HCT116 (cell line): ENCODE measurements around the gene PCDHGB4. TPM values are rescaled to one million over a fixed set of nuclear protein-coding genes. Genes with fewer than 3 reads are reported as not detected.

Experiments used
- ATAC-seq: fragments of 200-7000 bp; cut with Tn5 transposase; 2 replicates; pipeline ENCODE4 v1.9.1; 2020; ENCODE audit warnings: mild to moderate bottlenecking, moderate library complexity
- BruUV-seq: library from RNA; stranded (reverse); fragments of 400-500 nt; replicated peaks from 2 replicates; lab custom pipeline; 2021; lab: Mats Ljungman, UMichigan
- CTCF ChIA-PET: fragments of 300-600 bp; sonication (Branson Sonifier 250); formaldehyde crosslinking; loops from one replicate; lab custom pipeline; 2021; ENCODE audit warnings: antibody characterized with exemption; lab: Charles Lee
- POLR2A ChIA-PET: fragments of 300-600, 350-600 bp; sonication (Branson Sonifier 250); formaldehyde crosslinking; loops from one replicate; lab custom pipeline; 2021; ENCODE audit warnings: antibody characterized with exemption; lab: Charles Lee
- RAD21 ChIA-PET, 2 experiments: fragments of 300-600 bp; sonication (Branson Sonifier 250); formaldehyde crosslinking; loops; one replicate each; lab custom pipeline; 2023; ENCODE audit warnings: low total read pairs in 2 of 2; ENCODE audit not compliant: uncharacterized antibody in 2 of 2, unreplicated experiment in 2 of 2, low non-redundant PET in 1 of 2; lab: Charles Lee
- DNase-seq: peaks from one replicate; pipeline ENCODE4 v3.0.0-alpha.2; 2010; ENCODE audit warnings: low read depth, low spot score
- H2AFZ ChIP-seq: fragments of 200-600 bp; shearing (Covaris generic), sonication (generic); 2 replicates; pipeline ENCODE4 v1.6.1; 2017; ENCODE audit warnings: low read depth, mixed run types, mixed read lengths, antibody characterized with exemption, low read length; ENCODE audit not compliant: poor library complexity, severe bottlenecking
- H3K27ac ChIP-seq: 2 replicates; pipeline ENCODE4 v1.5.1; 2012; ENCODE audit warnings: low read depth, low read length
- H3K27me3 ChIP-seq: fragments of 200-600 bp; sonication (generic); 2 replicates; pipeline ENCODE4 v1.6.1; 2016; ENCODE audit warnings: mixed run types, low read length, mixed read lengths; ENCODE audit not compliant: insufficient read depth
- H3K36me3 ChIP-seq, 2 experiments: fragments of 200-500 bp in 1 of 2; fragments of 200-600 bp in 1 of 2; sonication (Bioruptor generic) in 1 of 2; sonication (generic) in 1 of 2; 2 replicates each; pipeline versions ENCODE4 v1.5.1 to v1.6.1; 2014 to 2016; ENCODE audit warnings: low read length in 2 of 2, inconsistent platforms in 1 of 2, mixed read lengths in 1 of 2, mixed run types in 1 of 2; ENCODE audit not compliant: insufficient read depth in 2 of 2, control insufficient read depth in 1 of 2
- H3K4me1 ChIP-seq, 2 experiments: fragments of 200-600 bp in 1 of 2; sonication (generic) in 1 of 2; 2 replicates each; pipeline versions ENCODE4 v1.5.1 to v1.6.1; 2012 to 2017; ENCODE audit warnings: low read length in 2 of 2, inconsistent platforms in 1 of 2, mild to moderate bottlenecking in 1 of 2, mixed read lengths in 1 of 2, mixed run types in 1 of 2, moderate library complexity in 1 of 2; ENCODE audit not compliant: insufficient read depth in 2 of 2, control insufficient read depth in 1 of 2
- H3K4me2 ChIP-seq: fragments of 200-600 bp; sonication (generic); 2 replicates; pipeline ENCODE4 v1.6.1; 2017; ENCODE audit warnings: mixed run types, low read length, mixed read lengths
- H3K4me3 ChIP-seq, 2 experiments: fragments of 200-600 bp in 1 of 2; sonication (generic) in 1 of 2; replicated peaks in 1 of 2; 2 replicates each; pipeline ENCODE4 v1.5.1; 2011 to 2016; ENCODE audit warnings: low read length in 2 of 2, control low read depth in 1 of 2, low read depth in 1 of 2, mild to moderate bottlenecking in 1 of 2, mixed read lengths in 1 of 2, mixed run types in 1 of 2
- H3K79me2 ChIP-seq: fragments of 200-600 bp; sonication (generic); 2 replicates; pipeline ENCODE4 v1.6.1; 2017; ENCODE audit warnings: mild to moderate bottlenecking, mixed run types, low read length, moderate library complexity, mixed read lengths; ENCODE audit not compliant: insufficient read depth
- H3K9ac ChIP-seq: fragments of 200-600 bp; sonication (generic); 2 replicates; pipeline ENCODE4 v1.6.1; 2016; ENCODE audit warnings: low read length, mixed read lengths
- H3K9me2 ChIP-seq: fragments of 200-600 bp; sonication (generic), shearing (Covaris generic); 2 replicates; pipeline ENCODE4 v1.6.1; 2017; ENCODE audit warnings: mixed run types, mild to moderate bottlenecking, moderate library complexity; ENCODE audit not compliant: insufficient read depth
- H3K9me3 ChIP-seq, 2 experiments: fragments of 200-500 bp in 1 of 2; fragments of 200-600 bp in 1 of 2; sonication (Bioruptor generic) in 1 of 2; sonication (generic) in 1 of 2; 2 replicates each; pipeline ENCODE4 v1.6.1; 2014 to 2017; ENCODE audit warnings: low read length in 2 of 2, mixed read lengths in 2 of 2, inconsistent platforms in 1 of 2, low read depth in 1 of 2, mild to moderate bottlenecking in 1 of 2, mixed run types in 1 of 2, moderate library complexity in 1 of 2; ENCODE audit not compliant: control insufficient read depth in 1 of 2, insufficient read depth in 1 of 2
- H4K20me1 ChIP-seq: fragments of 200-600 bp; sonication (generic), shearing (Covaris generic); 2 replicates; pipeline ENCODE4 v1.6.1; 2017; ENCODE audit warnings: mixed run types, mild to moderate bottlenecking, moderate library complexity; ENCODE audit not compliant: insufficient read depth
- CBX3 ChIP-seq: IDR thresholded peaks from 2 replicates; pipeline ENCODE4 v1.6.1; 2012; ENCODE audit warnings: low read depth
- CEBPB ChIP-seq: IDR thresholded peaks from 2 replicates; pipeline ENCODE4 v1.6.1; 2012; ENCODE audit warnings: low read depth
- POLR2AphosphoS5 ChIP-seq: IDR thresholded peaks from 2 replicates; pipeline ENCODE4 v1.6.1; 2011; ENCODE audit warnings: mild to moderate bottlenecking, low read depth, low read length, moderate library complexity
- SP1 ChIP-seq: IDR thresholded peaks from 2 replicates; pipeline ENCODE4 v1.6.1; 2012; ENCODE audit warnings: low read depth
- YY1 ChIP-seq: IDR thresholded peaks from 2 replicates; pipeline ENCODE4 v1.6.1; 2011; ENCODE audit warnings: low read length, low read depth, moderate library complexity, mild to moderate bottlenecking; ENCODE audit not compliant: insufficient replicate concordance; ENCODE audit errors: extremely low read depth
- ZBTB33 ChIP-seq: IDR thresholded peaks from 2 replicates; pipeline ENCODE4 v1.6.1; 2011; ENCODE audit warnings: mild to moderate bottlenecking, low read length, moderate library complexity; ENCODE audit not compliant: insufficient replicate concordance; ENCODE audit errors: extremely low read depth
- ZNF274 ChIP-seq: fragments of 200-500 bp; sonication (Bioruptor generic); IDR thresholded peaks from 2 replicates; pipeline ENCODE4 v1.6.1; 2014; ENCODE audit warnings: mild to moderate bottlenecking, low read depth, low read length, inconsistent platforms
- intact Hi-C: fragments of 100-400 bp; cut with micrococcal nuclease; formaldehyde crosslinking; loops from 2 replicates; pipeline ENCODE4 v1.10.0; 2022
- total RNA-seq: library from RNA; stranded (reverse); gene quantifications from one replicate; pipeline ENCODE4 v1.2.1, GENCODE V29; 2021; ENCODE audit not compliant: unreplicated experiment
- TF ChIP-seq, protein P1 (sequence below): IDR thresholded peaks from 2 replicates; pipeline ENCODE4 v1.6.1; 2012

Gene PCDHGB4
- total RNA-seq, 1 experiment from 2014 or later: not detected

- ATAC-seq (no peak), DNase-seq (no peak)
- Histone ChIP-seq H4K20me1 (no peaks in the 10 kb centered on the region), H3K4me1 (no peaks in the 10 kb centered on the region)
- intact Hi-C loops: no loop called here
- TF ChIP-seq ZNF274: no peak
- TF ChIP-seq POLR2AphosphoS5: no peak
- TF ChIP-seq, protein P1, sequence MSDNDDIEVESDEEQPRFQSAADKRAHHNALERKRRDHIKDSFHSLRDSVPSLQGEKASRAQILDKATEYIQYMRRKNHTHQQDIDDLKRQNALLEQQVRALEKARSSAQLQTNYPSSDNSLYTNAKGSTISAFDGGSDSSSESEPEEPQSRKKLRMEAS: no peak
- TF ChIP-seq YY1: no peak
- no peak for TF ChIP-seq SP1
- TF ChIP-seq CBX3: no peak
- no peak for TF ChIP-seq CEBPB
- TF ChIP-seq, all 23 proteins: peak for 0
- H3K9me2 ChIP-seq: no peaks in the 10 kb centered on the region
- H3K4me2 ChIP-seq: no peak overlapping the region
- H3K36me3 ChIP-seq: no peaks in the 10 kb centered on the region
- no peak overlapping the region for H2AFZ ChIP-seq
- H3K9ac ChIP-seq: no peak overlapping the region
- no peaks in the 10 kb centered on the region; a peak in 2 of 4 replicates for H3K9me3 ChIP-seq
- no TSS peak for BruUV-seq
- CTCF ChIA-PET: no interaction called here
- H3K27me3 ChIP-seq: no peaks in the 10 kb centered on the region
- POLR2A ChIA-PET: no interaction called here
- H3K79me2 ChIP-seq: no peaks in the 10 kb centered on the region
- no peak overlapping the region for H3K27ac ChIP-seq
- H3K4me3 ChIP-seq: no peak overlapping the region
- RAD21 ChIA-PET: no interaction called here
Measured at GRCh38 chr5:141383345-141383744, 4.2 kb upstream of the PCDHGB4 start.

DNA sequence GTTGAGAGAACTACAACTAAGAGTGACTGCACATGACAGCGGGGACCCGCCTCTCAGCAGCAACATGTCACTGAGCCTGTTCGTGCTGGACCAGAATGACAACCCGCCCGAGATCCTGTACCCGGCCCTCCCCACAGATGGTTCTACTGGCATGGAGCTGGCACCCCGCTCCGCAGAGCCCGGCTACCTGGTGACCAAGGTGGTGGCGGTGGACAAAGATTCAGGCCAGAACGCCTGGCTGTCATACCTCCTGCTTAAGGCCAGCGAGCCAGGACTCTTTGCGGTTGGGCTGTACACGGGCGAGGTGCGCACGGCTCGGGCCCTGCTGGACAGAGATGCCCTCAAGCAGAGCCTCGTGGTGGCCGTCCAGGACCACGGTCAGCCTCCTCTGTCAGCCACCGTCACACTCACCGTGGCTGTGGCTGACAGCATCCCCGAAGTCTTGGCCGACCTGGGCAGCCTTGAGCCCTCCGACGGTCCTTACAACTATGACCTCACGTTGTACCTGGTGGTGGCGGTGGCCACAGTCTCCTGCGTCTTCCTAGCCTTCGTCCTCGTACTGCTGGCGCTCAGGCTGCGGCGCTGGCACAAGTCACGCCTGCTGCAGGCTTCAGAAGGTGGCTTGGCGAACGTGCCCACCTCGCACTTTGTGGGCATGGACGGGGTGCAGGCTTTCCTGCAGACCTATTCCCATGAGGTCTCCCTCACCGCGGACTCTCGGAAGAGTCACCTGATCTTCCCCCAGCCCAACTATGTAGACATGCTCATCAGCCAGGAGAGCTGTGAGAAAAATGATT lies 2.8 kb upstream of the PCDHGB4 start:
- CTCF ChIA-PET: no interaction called here
- Histone ChIP-seq H2AFZ (no peak overlapping the region), H3K9me2 (no peaks in the 10 kb centered on the region), H3K79me2 (no peaks in the 10 kb centered on the region), H3K9ac (no peak overlapping the region), H3K4me2 (no peak overlapping the region), H4K20me1 (no peaks in the 10 kb centered on the region), H3K27ac (no peak overlapping the region), H3K4me1 (no peaks in the 10 kb centered on the region), H3K36me3 (no peaks in the 10 kb centered on the region), H3K9me3 (no peaks in the 10 kb centered on the region; a peak in 2 of 4 replicates), H3K27me3 (no peaks in the 10 kb centered on the region), H3K4me3 (no peak overlapping the region)
- no peak for TF ChIP-seq ZBTB33
- POLR2A ChIA-PET: no interaction called here
- intact Hi-C loops: no loop called here
- ATAC-seq (no peak), DNase-seq (no peak)
- RAD21 ChIA-PET: no interaction called here
- BruUV-seq: no TSS peak
